WTC11 (cell line): ENCODE measurements around the gene ANO2. TPM values are rescaled to one million over a fixed set of nuclear protein-coding genes. Genes with fewer than 3 reads are reported as not detected.

Experiments used
- ATAC-seq: fragments of 200-7000 bp; cut with Tn5 transposase; 2 replicates; pipeline ENCODE4 v1.10.0; 2021; ENCODE audit warnings: mild to moderate bottlenecking, moderate library complexity
- CTCF ChIA-PET: fragments of 300-600 bp; sonication (Branson Sonifier 250); formaldehyde crosslinking; loops from one replicate; lab custom pipeline; 2021; ENCODE audit warnings: antibody characterized with exemption; lab: Charles Lee
- POLR2A ChIA-PET: fragments of 350-600 bp; sonication (Branson Sonifier 250); formaldehyde crosslinking; loops from one replicate; lab custom pipeline; 2021; ENCODE audit warnings: antibody characterized with exemption; lab: Charles Lee
- DNase-seq: peaks from one replicate; pipeline ENCODE4 v3.0.0; 2021; ENCODE audit warnings: low spot score
- H3K27ac Mint-ChIP-seq: 2 replicates; pipeline ENCODE4 v1.8.0; 2021; ENCODE audit warnings: mixed read lengths
- H3K27me3 Mint-ChIP-seq: 2 replicates; pipeline ENCODE4 v1.8.0; 2021; ENCODE audit warnings: low read depth, mild to moderate bottlenecking, moderate library complexity, mixed read lengths
- H3K36me3 Mint-ChIP-seq: 2 replicates; pipeline ENCODE4 v1.8.0; 2021; ENCODE audit warnings: mixed read lengths
- H3K4me1 Mint-ChIP-seq: 2 replicates; pipeline ENCODE4 v1.8.0; 2022; ENCODE audit warnings: mixed read lengths
- H3K4me3 Mint-ChIP-seq: 2 replicates; pipeline ENCODE4 v1.8.0; 2021; ENCODE audit warnings: mild to moderate bottlenecking, moderate library complexity, mixed read lengths
- H3K9me3 Mint-ChIP-seq: 2 replicates; pipeline ENCODE4 v1.8.0; 2021; ENCODE audit warnings: mixed read lengths
- ATF2 ChIP-seq: sonication (generic); formaldehyde crosslinking; IDR thresholded peaks from 2 replicates; pipeline ENCODE4 v1.8.1; 2022; ENCODE audit warnings: low read depth, missing genetic modification reagents, borderline replicate concordance
- ATF3 ChIP-seq: sonication (generic); formaldehyde crosslinking; conservative IDR thresholded peaks from 2 replicates; pipeline ENCODE4 v1.8.1; 2022; ENCODE audit warnings: mild to moderate bottlenecking, missing genetic modification reagents
- CBFB ChIP-seq: sonication (generic); formaldehyde crosslinking; IDR thresholded peaks from 2 replicates; pipeline ENCODE4 v1.8.1; 2022; ENCODE audit warnings: mild to moderate bottlenecking, low read depth, missing genetic modification reagents
- CDX4 ChIP-seq: fragments of 250-450 bp; sonication (Bioruptor Pico); IDR thresholded peaks from 2 replicates; pipeline ENCODE4 v1.9.0; 2021; ENCODE audit warnings: moderate library complexity, mild to moderate bottlenecking, inconsistent platforms, borderline replicate concordance
- CTCF ChIP-seq: fragments of 200-600 bp; IDR thresholded peaks from 2 replicates; pipeline ENCODE4 v1.8.0; 2022; ENCODE audit warnings: antibody characterized with exemption
- E2F4 ChIP-seq: sonication (generic); formaldehyde crosslinking; IDR thresholded peaks from 2 replicates; pipeline ENCODE4 v1.8.1; 2022; ENCODE audit warnings: low read depth, mild to moderate bottlenecking, moderate library complexity, missing genetic modification reagents, borderline replicate concordance
- EMX1 ChIP-seq: fragments of 250-450 bp; sonication (Bioruptor Pico); IDR thresholded peaks from 2 replicates; pipeline ENCODE4 v1.8.0; 2021; ENCODE audit warnings: mild to moderate bottlenecking
- FOXK1 ChIP-seq: sonication (generic); formaldehyde crosslinking; IDR thresholded peaks from 2 replicates; pipeline ENCODE4 v1.8.0; 2022; ENCODE audit warnings: mild to moderate bottlenecking, moderate library complexity, missing genetic modification reagents
- IRF1 ChIP-seq: sonication (generic); formaldehyde crosslinking; IDR thresholded peaks from 2 replicates; pipeline ENCODE4 v1.8.0; 2023; ENCODE audit warnings: missing genetic modification reagents
- MYBL2 ChIP-seq: sonication (generic); formaldehyde crosslinking; IDR thresholded peaks from 2 replicates; pipeline ENCODE4 v1.8.1; 2023; ENCODE audit warnings: mild to moderate bottlenecking, moderate library complexity, missing genetic modification reagents
- NFE2L1 ChIP-seq: sonication (generic); formaldehyde crosslinking; IDR thresholded peaks from 2 replicates; pipeline ENCODE4 v1.8.1; 2023; ENCODE audit warnings: missing genetic modification reagents
- NR1H2 ChIP-seq: sonication (generic); formaldehyde crosslinking; IDR thresholded peaks from 2 replicates; pipeline ENCODE4 v1.9.0; 2021; ENCODE audit warnings: mild to moderate bottlenecking, moderate library complexity, missing genetic modification reagents
- NR3C1 ChIP-seq: sonication (generic); formaldehyde crosslinking; conservative IDR thresholded peaks from 2 replicates; pipeline ENCODE4 v1.8.1; 2023; ENCODE audit warnings: low read depth, mild to moderate bottlenecking, missing genetic modification reagents
- PRRX2 ChIP-seq: fragments of 250-450 bp; sonication (Bioruptor Pico); IDR thresholded peaks from 2 replicates; pipeline ENCODE4 v1.8.0; 2021; ENCODE audit warnings: mild to moderate bottlenecking
- SMAD3 ChIP-seq: sonication (generic); formaldehyde crosslinking; IDR thresholded peaks from 2 replicates; pipeline ENCODE4 v1.8.0; 2022; ENCODE audit warnings: missing genetic modification reagents, mild to moderate bottlenecking, borderline replicate concordance
- SP1 ChIP-seq: sonication (generic); formaldehyde crosslinking; conservative IDR thresholded peaks from 2 replicates; pipeline ENCODE4 v1.8.1; 2022; ENCODE audit warnings: missing genetic modification reagents
- ZBTB43 ChIP-seq: sonication (generic); formaldehyde crosslinking; IDR thresholded peaks from 2 replicates; pipeline ENCODE4 v1.8.1; 2023; ENCODE audit warnings: mild to moderate bottlenecking, missing genetic modification reagents
- ZMAT4 ChIP-seq: fragments of 250-450 bp; sonication (Bioruptor Pico); IDR thresholded peaks from 2 replicates; pipeline ENCODE4 v1.9.0; 2021; ENCODE audit warnings: mild to moderate bottlenecking
- ZNF138 ChIP-seq: sonication (generic); formaldehyde crosslinking; conservative IDR thresholded peaks from 2 replicates; pipeline ENCODE4 v1.8.1; 2022; ENCODE audit warnings: mild to moderate bottlenecking, moderate library complexity, missing genetic modification reagents
- ZNF219 ChIP-seq: sonication (generic); formaldehyde crosslinking; IDR thresholded peaks from 2 replicates; pipeline ENCODE4 v1.8.0; 2023; ENCODE audit warnings: missing genetic modification reagents, mild to moderate bottlenecking, borderline replicate concordance
- ZNF423 ChIP-seq: fragments of 250-450 bp; sonication (Bioruptor Pico); IDR thresholded peaks from 2 replicates; pipeline ENCODE4 v2.1.2; 2022; ENCODE audit warnings: mild to moderate bottlenecking, moderate library complexity
- ZNF425 ChIP-seq: fragments of 250-450 bp; sonication (Bioruptor Pico); conservative IDR thresholded peaks from 2 replicates; pipeline ENCODE4 v1.9.0; 2021; ENCODE audit warnings: mild to moderate bottlenecking
- total RNA-seq: library from RNA; stranded (reverse); gene quantifications from 3 replicates; pipeline ENCODE4 v1.2.3, GENCODE V29; 2021

Gene ANO2
- total RNA-seq, 1 experiment from 2014 or later = 2.8 TPM

- ATAC-seq = peak; percentile 26; the same call in 1 of the 2 replicates
- Mint-ChIP-seq H3K27me3 (peaks cover 2% of the 10 kb centered on the region; the same call in 1 of the 2 replicates), H3K36me3 (peaks cover 7% of the 10 kb centered on the region), H3K4me1 (no peaks in the 10 kb centered on the region), H3K4me3 (no peak overlapping the region), H3K9me3 (peaks cover 32% of the 10 kb centered on the region), H3K27ac (no peak overlapping the region)
- CTCF ChIA-PET = interaction anchor here (1.2 to 1.4 kb wide), 3 partner anchors 9 to 144 kb away, joined by 4 to 6 read pairs (median 5); no protein-coding TSS in a partner anchor
- no peak for DNase-seq
- TF ChIP-seq CDX4 (CRISPR knock-in tag) (no peak), NFE2L1 (CRISPR knock-in tag) (no peak), SMAD3 (CRISPR knock-in tag) (no peak), ATF3 (no peak), EMX1 (no peak), MYBL2 (CRISPR knock-in tag) (no peak), SP1 (CRISPR knock-in tag) (no peak), CTCF (no peak), CBFB (CRISPR knock-in tag) (no peak)
- POLR2A ChIA-PET = no interaction called here
These were observed 55.5 kb downstream of the ANO2 start for GRCh38 chr12:5889381-5890047.

GRCh38 chr12:5888816-5889315 is 56.2 kb downstream of the ANO2 start:
- peaks cover 25% of the 10 kb centered on the region for H3K9me3 Mint-ChIP-seq
- ATAC-seq (no peak), DNase-seq (no peak)
- POLR2A ChIA-PET = no interaction called here
- no peak overlapping the region for H3K27ac Mint-ChIP-seq
- H3K4me1 Mint-ChIP-seq = no peaks in the 10 kb centered on the region
- no peaks in the 10 kb centered on the region; the same call in 1 of the 2 replicates for H3K27me3 Mint-ChIP-seq
- CTCF ChIA-PET = interaction anchor here (1.2 to 1.4 kb wide), 3 partner anchors 10 to 144 kb away, joined by 4 to 6 read pairs (median 5); no protein-coding TSS in a partner anchor
- H3K36me3 Mint-ChIP-seq = peaks cover 7% of the 10 kb centered on the region
- H3K4me3 Mint-ChIP-seq = no peak overlapping the region
- no peak for TF ChIP-seq FOXK1
- TF ChIP-seq ZNF138 = no peak
- TF ChIP-seq MYBL2 (CRISPR knock-in tag) = no peak
- TF ChIP-seq IRF1 = no peak
- no peak for TF ChIP-seq ATF2 (CRISPR knock-in tag)
- TF ChIP-seq CDX4 (CRISPR knock-in tag) = no peak
- no peak for TF ChIP-seq ZBTB43 (CRISPR knock-in tag)
- no peak for TF ChIP-seq ZMAT4 (CRISPR knock-in tag)
- TF ChIP-seq ZNF423 (CRISPR knock-in tag) = no peak
- no peak for TF ChIP-seq ZNF425 (CRISPR knock-in tag)
- TF ChIP-seq ATF3 = no peak
- TF ChIP-seq E2F4 (CRISPR knock-in tag) = no peak
- TF ChIP-seq PRRX2 (CRISPR knock-in tag) = no peak
- TF ChIP-seq NR1H2 (CRISPR knock-in tag) = no peak
- no peak for TF ChIP-seq NR3C1 (CRISPR knock-in tag)
- TF ChIP-seq ZNF219 = no peak
